HCT116 (cell line): ENCODE results near the gene ERBB4. TPM values are rescaled to one million over a fixed set of nuclear protein-coding genes. Genes with fewer than 3 reads are reported as not detected.

Experiments used
- ATAC-seq: fragments of 200-7000 bp; cut with Tn5 transposase; 2 replicates; pipeline ENCODE4 v1.9.1; 2020; ENCODE audit warnings: mild to moderate bottlenecking, moderate library complexity
- BruUV-seq: library from RNA; stranded (reverse); fragments of 400-500 nt; replicated peaks from 2 replicates; lab custom pipeline; 2021; lab: Mats Ljungman, UMichigan
- CTCF ChIA-PET: fragments of 300-600 bp; sonication (Branson Sonifier 250); formaldehyde crosslinking; loops from one replicate; lab custom pipeline; 2021; ENCODE audit warnings: antibody characterized with exemption; lab: Charles Lee
- POLR2A ChIA-PET: fragments of 300-600, 350-600 bp; sonication (Branson Sonifier 250); formaldehyde crosslinking; loops from one replicate; lab custom pipeline; 2021; ENCODE audit warnings: antibody characterized with exemption; lab: Charles Lee
- RAD21 ChIA-PET, 2 experiments: fragments of 300-600 bp; sonication (Branson Sonifier 250); formaldehyde crosslinking; loops; one replicate each; lab custom pipeline; 2023; ENCODE audit warnings: low total read pairs in 2 of 2; ENCODE audit not compliant: uncharacterized antibody in 2 of 2, unreplicated experiment in 2 of 2, low non-redundant PET in 1 of 2; lab: Charles Lee
- DNase-seq: peaks from one replicate; pipeline ENCODE4 v3.0.0-alpha.2; 2010; ENCODE audit warnings: low read depth, low spot score
- H2AFZ ChIP-seq: fragments of 200-600 bp; shearing (Covaris generic), sonication (generic); 2 replicates; pipeline ENCODE4 v1.6.1; 2017; ENCODE audit warnings: low read depth, mixed run types, mixed read lengths, antibody characterized with exemption, low read length; ENCODE audit not compliant: poor library complexity, severe bottlenecking
- H3K27ac ChIP-seq: 2 replicates; pipeline ENCODE4 v1.5.1; 2012; ENCODE audit warnings: low read depth, low read length
- H3K27me3 ChIP-seq: fragments of 200-600 bp; sonication (generic); 2 replicates; pipeline ENCODE4 v1.6.1; 2016; ENCODE audit warnings: mixed run types, low read length, mixed read lengths; ENCODE audit not compliant: insufficient read depth
- H3K36me3 ChIP-seq, 2 experiments: fragments of 200-500 bp in 1 of 2; fragments of 200-600 bp in 1 of 2; sonication (Bioruptor generic) in 1 of 2; sonication (generic) in 1 of 2; 2 replicates each; pipeline versions ENCODE4 v1.5.1 to v1.6.1; 2014 to 2016; ENCODE audit warnings: low read length in 2 of 2, inconsistent platforms in 1 of 2, mixed read lengths in 1 of 2, mixed run types in 1 of 2; ENCODE audit not compliant: insufficient read depth in 2 of 2, control insufficient read depth in 1 of 2
- H3K4me1 ChIP-seq, 2 experiments: fragments of 200-600 bp in 1 of 2; sonication (generic) in 1 of 2; 2 replicates each; pipeline versions ENCODE4 v1.5.1 to v1.6.1; 2012 to 2017; ENCODE audit warnings: low read length in 2 of 2, inconsistent platforms in 1 of 2, mild to moderate bottlenecking in 1 of 2, mixed read lengths in 1 of 2, mixed run types in 1 of 2, moderate library complexity in 1 of 2; ENCODE audit not compliant: insufficient read depth in 2 of 2, control insufficient read depth in 1 of 2
- H3K4me2 ChIP-seq: fragments of 200-600 bp; sonication (generic); 2 replicates; pipeline ENCODE4 v1.6.1; 2017; ENCODE audit warnings: mixed run types, low read length, mixed read lengths
- H3K4me3 ChIP-seq, 2 experiments: fragments of 200-600 bp in 1 of 2; sonication (generic) in 1 of 2; replicated peaks in 1 of 2; 2 replicates each; pipeline ENCODE4 v1.5.1; 2011 to 2016; ENCODE audit warnings: low read length in 2 of 2, control low read depth in 1 of 2, low read depth in 1 of 2, mild to moderate bottlenecking in 1 of 2, mixed read lengths in 1 of 2, mixed run types in 1 of 2
- H3K79me2 ChIP-seq: fragments of 200-600 bp; sonication (generic); 2 replicates; pipeline ENCODE4 v1.6.1; 2017; ENCODE audit warnings: mild to moderate bottlenecking, mixed run types, low read length, moderate library complexity, mixed read lengths; ENCODE audit not compliant: insufficient read depth
- H3K9ac ChIP-seq: fragments of 200-600 bp; sonication (generic); 2 replicates; pipeline ENCODE4 v1.6.1; 2016; ENCODE audit warnings: low read length, mixed read lengths
- H3K9me2 ChIP-seq: fragments of 200-600 bp; sonication (generic), shearing (Covaris generic); 2 replicates; pipeline ENCODE4 v1.6.1; 2017; ENCODE audit warnings: mixed run types, mild to moderate bottlenecking, moderate library complexity; ENCODE audit not compliant: insufficient read depth
- H3K9me3 ChIP-seq, 2 experiments: fragments of 200-500 bp in 1 of 2; fragments of 200-600 bp in 1 of 2; sonication (Bioruptor generic) in 1 of 2; sonication (generic) in 1 of 2; 2 replicates each; pipeline ENCODE4 v1.6.1; 2014 to 2017; ENCODE audit warnings: low read length in 2 of 2, mixed read lengths in 2 of 2, inconsistent platforms in 1 of 2, low read depth in 1 of 2, mild to moderate bottlenecking in 1 of 2, mixed run types in 1 of 2, moderate library complexity in 1 of 2; ENCODE audit not compliant: control insufficient read depth in 1 of 2, insufficient read depth in 1 of 2
- H4K20me1 ChIP-seq: fragments of 200-600 bp; sonication (generic), shearing (Covaris generic); 2 replicates; pipeline ENCODE4 v1.6.1; 2017; ENCODE audit warnings: mixed run types, mild to moderate bottlenecking, moderate library complexity; ENCODE audit not compliant: insufficient read depth
- CTCF ChIP-seq, 3 experiments: fragments of 200-600 bp in 1 of 3; sonication (generic) in 1 of 3; IDR thresholded peaks in 2 of 3; conservative IDR thresholded peaks in 1 of 3; 2 replicates each; pipeline ENCODE4 v1.5.1; 2012 to 2017; ENCODE audit warnings: low read depth in 2 of 3, low read length in 2 of 3, antibody characterized with exemption in 1 of 3, borderline replicate concordance in 1 of 3, control low read depth in 1 of 3, mild to moderate bottlenecking in 1 of 3, mixed read lengths in 1 of 3, mixed run types in 1 of 3, moderate library complexity in 1 of 3; ENCODE audit not compliant: insufficient read depth in 1 of 3
- POLR2A ChIP-seq: IDR thresholded peaks from 2 replicates; pipeline ENCODE4 v1.7.0; 2011; ENCODE audit warnings: borderline replicate concordance; ENCODE audit not compliant: insufficient read depth, insufficient read length; ENCODE audit errors: extremely low read depth
- POLR2AphosphoS5 ChIP-seq: IDR thresholded peaks from 2 replicates; pipeline ENCODE4 v1.6.1; 2011; ENCODE audit warnings: mild to moderate bottlenecking, low read depth, low read length, moderate library complexity
- intact Hi-C: fragments of 100-400 bp; cut with micrococcal nuclease; formaldehyde crosslinking; loops from 2 replicates; pipeline ENCODE4 v1.10.0; 2022
- total RNA-seq: library from RNA; stranded (reverse); gene quantifications from one replicate; pipeline ENCODE4 v1.2.1, GENCODE V29; 2021; ENCODE audit not compliant: unreplicated experiment
- TF ChIP-seq, protein P1 (sequence below): IDR thresholded peaks from 2 replicates; pipeline ENCODE4 v1.6.1; 2012
- TF ChIP-seq, protein P2 (sequence below): IDR thresholded peaks from 2 replicates; pipeline ENCODE4 v1.6.1; 2012; ENCODE audit warnings: low read depth

Gene ERBB4
- total RNA-seq, 1 experiment from 2014 or later = 0.10 TPM

- no TSS peak for BruUV-seq
- Histone ChIP-seq H3K9me3 (no peaks in the 10 kb centered on the region), H4K20me1 (no peaks in the 10 kb centered on the region), H3K9ac (no peak overlapping the region), H3K27me3 (no peaks in the 10 kb centered on the region), H3K36me3 (no peaks in the 10 kb centered on the region), H3K4me1 (no peaks in the 10 kb centered on the region), H3K4me3 (no peak overlapping the region), H3K27ac (no peak overlapping the region), H3K79me2 (no peaks in the 10 kb centered on the region), H2AFZ (no peak overlapping the region), H3K4me2 (no peak overlapping the region), H3K9me2 (0 out of 2 replicates have a peak, but pooled peaks cover 3% of the 10 kb centered on the region)
- ATAC-seq (no peak), DNase-seq (no peak)
- CTCF ChIA-PET = interaction anchor here (3.1 kb wide), 1 partner anchor 11 kb away, joined by 14 read pairs; no protein-coding TSS in a partner anchor
- TF ChIP-seq POLR2A = no peak
- TF ChIP-seq, protein P1, sequence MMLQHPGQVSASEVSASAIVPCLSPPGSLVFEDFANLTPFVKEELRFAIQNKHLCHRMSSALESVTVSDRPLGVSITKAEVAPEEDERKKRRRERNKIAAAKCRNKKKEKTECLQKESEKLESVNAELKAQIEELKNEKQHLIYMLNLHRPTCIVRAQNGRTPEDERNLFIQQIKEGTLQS = no peak
- intact Hi-C loops = no loop called here
- POLR2A ChIA-PET = no interaction called here
- RAD21 ChIA-PET = no interaction called here
Observed at GRCh38 chr2:212556296-212556695, 17.7 kb upstream of the ERBB4 start.

DNA sequence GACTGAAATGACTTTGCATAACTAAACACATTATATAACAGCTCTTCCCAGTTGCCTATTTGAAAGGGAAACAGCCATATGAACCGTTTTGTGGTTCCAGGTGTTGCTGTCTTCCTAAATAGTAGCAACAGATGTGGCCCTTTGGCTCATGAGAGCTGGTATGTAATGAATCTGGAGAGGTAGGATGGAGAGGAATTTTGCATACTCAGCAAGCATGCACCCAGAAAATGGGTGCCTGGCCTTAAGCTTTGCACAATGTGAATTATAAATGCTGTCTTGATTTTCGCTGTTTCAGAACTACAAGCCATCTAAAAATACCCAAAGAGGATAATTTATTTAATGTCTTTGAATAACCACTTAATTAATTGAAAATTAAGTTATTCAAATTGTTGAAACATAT, 15.6 kb upstream of the ERBB4 start:
- H3K4me3 ChIP-seq = no peak overlapping the region
- no TSS peak for BruUV-seq
- no peaks in the 10 kb centered on the region for H3K79me2 ChIP-seq
- TF ChIP-seq POLR2AphosphoS5 = no peak
- TF ChIP-seq, protein P2, sequence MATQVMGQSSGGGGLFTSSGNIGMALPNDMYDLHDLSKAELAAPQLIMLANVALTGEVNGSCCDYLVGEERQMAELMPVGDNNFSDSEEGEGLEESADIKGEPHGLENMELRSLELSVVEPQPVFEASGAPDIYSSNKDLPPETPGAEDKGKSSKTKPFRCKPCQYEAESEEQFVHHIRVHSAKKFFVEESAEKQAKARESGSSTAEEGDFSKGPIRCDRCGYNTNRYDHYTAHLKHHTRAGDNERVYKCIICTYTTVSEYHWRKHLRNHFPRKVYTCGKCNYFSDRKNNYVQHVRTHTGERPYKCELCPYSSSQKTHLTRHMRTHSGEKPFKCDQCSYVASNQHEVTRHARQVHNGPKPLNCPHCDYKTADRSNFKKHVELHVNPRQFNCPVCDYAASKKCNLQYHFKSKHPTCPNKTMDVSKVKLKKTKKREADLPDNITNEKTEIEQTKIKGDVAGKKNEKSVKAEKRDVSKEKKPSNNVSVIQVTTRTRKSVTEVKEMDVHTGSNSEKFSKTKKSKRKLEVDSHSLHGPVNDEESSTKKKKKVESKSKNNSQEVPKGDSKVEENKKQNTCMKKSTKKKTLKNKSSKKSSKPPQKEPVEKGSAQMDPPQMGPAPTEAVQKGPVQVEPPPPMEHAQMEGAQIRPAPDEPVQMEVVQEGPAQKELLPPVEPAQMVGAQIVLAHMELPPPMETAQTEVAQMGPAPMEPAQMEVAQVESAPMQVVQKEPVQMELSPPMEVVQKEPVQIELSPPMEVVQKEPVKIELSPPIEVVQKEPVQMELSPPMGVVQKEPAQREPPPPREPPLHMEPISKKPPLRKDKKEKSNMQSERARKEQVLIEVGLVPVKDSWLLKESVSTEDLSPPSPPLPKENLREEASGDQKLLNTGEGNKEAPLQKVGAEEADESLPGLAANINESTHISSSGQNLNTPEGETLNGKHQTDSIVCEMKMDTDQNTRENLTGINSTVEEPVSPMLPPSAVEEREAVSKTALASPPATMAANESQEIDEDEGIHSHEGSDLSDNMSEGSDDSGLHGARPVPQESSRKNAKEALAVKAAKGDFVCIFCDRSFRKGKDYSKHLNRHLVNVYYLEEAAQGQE = no peak
- TF ChIP-seq CTCF (IDR thresholded peaks at IDR 0.05 in 2 of 3, conservative IDR thresholded peaks at IDR 0.05 in 1 of 3; ENCODE audit: borderline replicate concordance in 1 of 3, insufficient read depth in 1 of 3, low read depth in 2 of 3, low read length in 2 of 3) = no peak
- TF ChIP-seq, all 23 proteins: peak for 0
- ChIA-PET POLR2A (no interaction called here), RAD21 (no interaction called here), CTCF (interaction anchor here (3.1 kb wide), 1 partner anchor 13 kb away, joined by 14 read pairs; no protein-coding TSS in a partner anchor)
- no peaks in the 10 kb centered on the region for H3K4me1 ChIP-seq
- DNase-seq (no peak), ATAC-seq (no peak)
- intact Hi-C loops = no loop called here
- H3K27ac ChIP-seq = no peak overlapping the region
- H3K27me3 ChIP-seq = no peaks in the 10 kb centered on the region
- no peaks in the 10 kb centered on the region for H3K36me3 ChIP-seq
- no peak overlapping the region for H3K9ac ChIP-seq
- no peaks in the 10 kb centered on the region for H3K9me3 ChIP-seq
- no peak overlapping the region for H2AFZ ChIP-seq
- no peaks in the 10 kb centered on the region for H4K20me1 ChIP-seq
- H3K9me2 ChIP-seq = 0 out of 2 replicates have a peak, but pooled peaks cover 3% of the 10 kb centered on the region
- no peak overlapping the region for H3K4me2 ChIP-seq
